HG03520 (cell line): ENCODE results near the gene VSIG10L2.

Source experiments
- ATAC-seq: cut with Tn5 transposase; IDR thresholded peaks from one replicate; pipeline ENCODE4 v1.9.1; 2021; ENCODE audit warnings: mild to moderate bottlenecking, moderate library complexity; ENCODE audit not compliant: unreplicated experiment

The VSIG10L2 gene

DNA sequence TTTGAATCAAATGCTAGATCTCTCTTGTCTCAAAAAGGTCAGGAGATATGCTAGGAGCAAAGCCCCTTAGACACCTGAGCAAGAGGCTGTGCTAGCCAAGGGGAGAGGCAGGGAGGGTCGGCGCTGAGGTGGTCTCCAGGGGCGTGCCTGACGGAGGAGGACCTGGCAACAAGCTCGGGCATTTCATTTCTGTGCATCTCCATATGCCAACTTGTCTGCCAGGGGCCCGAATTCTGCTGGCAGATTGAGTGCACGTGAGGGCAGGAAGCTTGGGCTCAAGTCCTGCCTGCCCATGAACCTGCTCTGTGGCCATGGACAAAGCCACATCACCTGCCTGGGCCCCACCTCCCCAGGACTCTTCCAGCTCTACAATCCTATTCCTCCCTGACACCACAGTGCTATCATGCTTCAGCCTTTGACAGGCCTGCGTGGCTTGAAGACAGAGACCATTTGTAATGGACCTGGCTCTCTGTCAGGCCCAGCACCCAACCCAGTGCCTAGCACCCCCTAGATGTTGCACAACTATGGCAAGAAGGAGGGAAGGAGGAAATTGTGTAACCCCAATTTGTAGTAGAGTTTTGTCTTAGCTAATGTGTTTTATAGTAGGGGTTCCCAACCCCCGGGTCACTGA lies 16.3 kb upstream of the VSIG10L2 start:
- ATAC-seq: no peak

GRCh38 chr11:125930076-125930450 lies 15.8 kb upstream of the VSIG10L2 start:
- ATAC-seq: no peak

DNA sequence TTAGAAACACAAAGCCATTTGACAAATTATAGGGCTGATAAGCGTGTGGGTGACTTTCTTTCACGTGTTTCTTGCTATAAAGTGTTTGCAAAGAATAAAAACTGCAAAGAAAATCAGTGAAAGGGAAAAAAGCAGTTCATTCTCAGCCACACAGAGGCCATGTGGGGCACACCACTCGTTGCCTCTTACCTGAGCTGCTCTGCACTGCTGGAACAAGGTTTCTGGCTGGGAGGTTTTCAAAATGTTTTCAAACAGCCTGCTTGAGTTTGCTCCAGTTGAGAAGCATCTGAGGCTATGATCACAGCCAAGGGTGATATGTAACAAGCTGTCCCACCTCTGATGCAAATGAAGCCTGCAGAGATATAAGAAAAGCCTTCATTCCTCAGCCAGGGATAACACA lies 14.7 kb upstream of the VSIG10L2 start:
- ATAC-seq: no peak

DNA sequence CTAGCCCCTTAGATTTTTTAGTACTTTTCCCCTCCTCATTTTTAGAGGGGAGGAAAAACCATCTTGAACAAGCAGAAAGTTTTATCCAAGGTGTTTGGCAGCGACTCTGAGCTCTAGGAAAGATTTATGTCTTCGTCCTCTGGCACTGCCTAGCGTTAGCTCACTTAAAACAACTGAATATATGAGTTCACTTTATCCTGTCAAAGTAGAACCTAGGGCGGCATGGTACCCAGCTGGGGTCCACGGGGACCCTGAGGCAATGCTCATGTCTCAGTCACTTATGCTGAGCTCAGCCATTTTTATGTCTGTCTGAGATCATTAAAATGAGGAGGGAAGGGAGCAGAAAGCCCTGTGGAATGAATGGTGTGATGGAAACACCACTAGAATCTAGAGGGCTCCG lies 14.2 kb upstream of the VSIG10L2 start:
- no peak for ATAC-seq

- no peak for ATAC-seq
Measured at GRCh38 chr11:125932301-125932700, 13.5 kb upstream of the VSIG10L2 start.

GRCh38 chr11:125933030-125933813 lies 12.6 kb upstream of the VSIG10L2 start:
- ATAC-seq: no peak

GRCh38 chr11:125934473-125934872 lies 11.4 kb upstream of the VSIG10L2 start:
- ATAC-seq: no peak

DNA sequence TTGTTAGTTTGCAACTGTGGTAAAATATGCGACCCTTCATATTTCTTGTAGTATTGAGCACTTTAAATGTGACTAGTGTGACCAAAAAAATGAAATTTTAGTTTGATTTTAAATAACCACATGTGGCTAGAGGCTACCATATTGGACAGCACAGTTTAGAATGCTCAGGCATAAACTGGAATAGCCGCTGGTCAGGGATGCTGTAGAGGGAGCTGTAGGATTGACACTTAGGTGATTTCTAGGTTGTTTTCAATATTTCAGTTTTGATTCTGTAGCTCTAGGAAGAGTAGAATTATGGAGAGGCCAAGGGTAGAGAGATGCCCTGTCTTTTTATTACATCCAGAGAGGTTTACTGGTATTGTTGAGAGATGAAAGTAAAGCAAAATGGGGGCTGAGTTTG lies 10.8 kb upstream of the VSIG10L2 start:
- no peak for ATAC-seq

GRCh38 chr11:125935618-125936199 lies 10.1 kb upstream of the VSIG10L2 start:
- no peak for ATAC-seq

GRCh38 chr11:125938418-125938817 lies 7.4 kb upstream of the VSIG10L2 start:
- ATAC-seq: no peak

DNA sequence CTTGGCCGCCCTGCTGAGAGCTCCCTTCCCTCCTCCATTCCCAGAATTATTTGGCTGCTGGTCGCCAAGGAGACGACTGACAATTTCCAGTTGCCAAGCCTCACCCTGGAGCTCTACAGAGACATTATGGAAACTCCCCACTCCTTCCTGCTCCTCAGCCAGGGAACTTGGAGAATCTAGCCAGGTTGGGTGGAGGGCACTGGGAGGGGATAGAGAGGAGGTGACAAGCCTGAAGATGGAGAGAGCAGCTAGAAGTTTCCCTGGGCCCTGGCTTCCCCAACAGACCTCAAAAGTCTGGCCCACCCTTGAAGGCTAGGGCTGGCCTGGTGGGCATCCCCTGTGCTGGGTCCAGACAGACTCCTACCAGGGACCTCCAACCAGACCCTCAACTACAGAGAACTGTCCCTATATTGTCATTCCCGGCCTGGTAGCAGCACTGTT lies 6.7 kb upstream of the VSIG10L2 start:
- no peak for ATAC-seq

- no peak for ATAC-seq
Measured at GRCh38 chr11:125940145-125940544, 5.7 kb upstream of the VSIG10L2 start.

GRCh38 chr11:125941267-125941618 lies 4.6 kb upstream of the VSIG10L2 start:
- ATAC-seq: no peak

DNA sequence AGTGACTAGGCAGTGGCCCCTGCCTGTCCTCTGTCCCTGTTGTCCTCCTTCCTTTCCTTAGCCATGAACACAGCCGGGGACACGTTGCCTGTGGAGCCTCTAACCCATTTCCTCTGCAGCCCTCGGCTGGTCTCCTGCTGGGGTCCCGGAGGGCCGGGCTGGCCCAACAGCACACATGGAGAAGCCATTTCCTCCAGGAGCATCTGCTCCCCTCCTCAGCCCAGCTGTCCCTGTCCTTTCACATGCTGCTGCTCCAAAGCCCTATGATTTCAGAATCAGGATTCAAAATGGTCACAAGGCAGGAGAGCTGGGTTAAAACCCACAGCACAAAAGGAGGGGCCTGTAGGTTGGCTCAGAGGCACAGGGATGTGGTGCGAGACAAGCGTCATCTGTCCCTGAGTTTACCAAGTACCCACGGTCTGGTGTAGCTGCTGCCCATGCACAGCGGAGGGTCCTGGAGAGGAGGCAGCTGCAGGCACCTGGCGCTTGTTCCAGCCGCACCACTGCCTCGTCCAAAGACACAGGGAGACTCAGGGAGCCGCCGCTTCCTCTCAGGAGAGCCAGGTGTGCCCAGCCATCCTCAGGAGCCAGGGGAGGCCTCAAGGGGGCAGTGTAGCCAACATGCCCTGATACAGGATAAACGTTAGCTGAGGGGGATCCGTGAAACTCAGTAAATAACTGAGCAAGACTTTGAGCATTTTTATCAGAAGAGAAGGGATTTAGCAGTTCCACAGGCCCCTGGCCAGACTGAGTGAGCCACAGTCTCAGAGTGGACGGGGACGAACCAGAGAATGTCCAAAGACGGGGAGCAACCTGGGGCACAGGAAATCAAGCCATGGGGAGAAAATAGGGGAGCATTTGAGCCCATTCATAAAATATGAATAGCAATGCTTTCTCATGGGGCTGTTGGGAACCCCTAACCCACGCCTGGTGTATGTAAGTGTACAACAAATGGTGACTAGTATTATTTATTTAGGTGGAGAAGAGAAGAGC lies 3.9 kb upstream of the VSIG10L2 start:
- no peak for ATAC-seq

DNA sequence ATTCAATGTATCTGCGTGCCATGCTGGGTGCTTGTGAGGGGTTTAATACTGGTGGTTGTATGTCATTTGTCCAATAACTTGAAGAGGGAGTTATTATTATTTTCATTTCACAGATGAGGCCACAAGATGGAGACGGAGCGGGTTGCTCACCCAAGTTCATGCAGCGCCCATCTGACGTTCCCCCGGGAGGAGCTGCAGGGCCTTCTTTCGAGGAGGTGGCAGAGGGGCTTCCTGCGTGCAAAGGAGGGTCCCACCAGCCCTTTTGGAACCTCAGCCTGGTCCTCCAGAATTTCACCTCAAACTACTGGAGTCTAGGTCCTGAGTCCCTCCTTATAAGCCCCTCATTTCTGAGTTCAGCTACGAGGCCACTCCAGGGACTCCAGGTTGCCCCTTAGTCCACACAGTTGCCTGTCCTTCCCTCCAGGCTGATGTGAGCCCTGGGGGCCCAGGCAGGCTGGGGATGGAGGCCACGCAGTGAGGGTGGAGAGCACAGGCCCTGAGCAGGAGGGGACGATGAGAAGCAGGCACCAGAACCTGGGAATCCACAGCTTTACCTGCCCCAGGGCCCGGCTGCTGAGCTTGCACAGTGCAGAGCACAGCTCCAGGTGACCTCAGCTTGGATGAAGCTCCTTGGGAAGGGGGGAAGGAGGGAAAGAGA lies 2.9 kb upstream of the VSIG10L2 start:
- ATAC-seq: no peak

- no peak for ATAC-seq
Measured at GRCh38 chr11:125943661-125944349, 2.0 kb upstream of the VSIG10L2 start.

DNA sequence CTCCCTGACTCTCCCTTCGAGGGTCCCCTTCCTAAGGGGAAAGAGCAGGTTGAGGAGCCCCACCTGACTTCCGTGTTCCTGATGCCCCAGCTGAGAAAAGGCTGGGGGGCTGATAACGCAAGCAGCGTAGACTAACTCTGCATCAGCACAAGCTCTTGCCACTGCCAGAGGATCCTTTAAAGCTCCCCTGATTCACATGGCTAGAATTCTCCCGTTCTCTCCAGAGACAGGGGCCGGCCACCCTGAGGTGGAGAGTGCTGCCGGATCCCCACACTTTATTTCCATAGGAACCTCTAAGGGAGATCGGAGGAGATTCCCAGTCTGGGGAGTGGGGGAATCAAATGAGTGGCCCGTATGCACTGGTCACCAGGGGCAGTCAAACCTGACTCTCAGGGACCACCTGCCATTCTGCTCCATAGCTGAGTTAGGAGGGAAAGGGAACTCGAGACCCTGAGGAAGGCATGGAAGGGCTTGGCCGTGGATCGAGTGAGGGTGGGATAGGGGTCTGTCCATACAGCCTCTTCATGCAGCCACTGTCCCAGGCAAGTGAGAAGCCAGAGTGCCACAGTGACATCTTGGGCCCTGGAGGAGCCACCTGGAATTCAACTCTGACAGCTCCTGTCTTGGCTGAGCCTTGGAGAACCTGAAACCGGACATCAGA lies 1.4 kb upstream of the VSIG10L2 start:
- no peak for ATAC-seq

GRCh38 chr11:125945011-125945796 lies 640 bp upstream of the VSIG10L2 start:
- ATAC-seq: no peak
